ENCODE measurements around the gene FOXA3.

DNA sequence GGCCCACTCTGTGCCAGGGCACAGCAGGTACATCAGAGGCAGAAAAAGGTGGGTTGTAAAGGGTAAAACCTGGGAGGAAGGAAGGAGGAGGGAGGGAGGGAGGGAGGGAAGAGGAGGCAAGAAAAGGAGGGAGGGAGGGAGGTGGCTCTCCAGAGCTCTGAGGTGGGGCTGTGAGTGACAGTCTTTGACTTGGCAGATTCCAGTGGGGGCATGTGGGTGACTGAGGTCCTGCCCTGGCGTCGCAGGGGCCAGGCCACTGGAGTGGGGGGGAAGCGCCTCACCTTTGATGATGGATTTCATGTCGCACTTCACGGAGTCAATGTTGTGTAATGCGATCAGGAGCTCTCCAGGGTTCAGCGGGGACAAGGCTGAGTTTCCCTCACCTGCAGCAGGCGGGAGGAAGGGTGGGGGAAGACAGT is 43.0 kb upstream of the FOXA3 start:
- TF ChIP-seq, protein P1, sequence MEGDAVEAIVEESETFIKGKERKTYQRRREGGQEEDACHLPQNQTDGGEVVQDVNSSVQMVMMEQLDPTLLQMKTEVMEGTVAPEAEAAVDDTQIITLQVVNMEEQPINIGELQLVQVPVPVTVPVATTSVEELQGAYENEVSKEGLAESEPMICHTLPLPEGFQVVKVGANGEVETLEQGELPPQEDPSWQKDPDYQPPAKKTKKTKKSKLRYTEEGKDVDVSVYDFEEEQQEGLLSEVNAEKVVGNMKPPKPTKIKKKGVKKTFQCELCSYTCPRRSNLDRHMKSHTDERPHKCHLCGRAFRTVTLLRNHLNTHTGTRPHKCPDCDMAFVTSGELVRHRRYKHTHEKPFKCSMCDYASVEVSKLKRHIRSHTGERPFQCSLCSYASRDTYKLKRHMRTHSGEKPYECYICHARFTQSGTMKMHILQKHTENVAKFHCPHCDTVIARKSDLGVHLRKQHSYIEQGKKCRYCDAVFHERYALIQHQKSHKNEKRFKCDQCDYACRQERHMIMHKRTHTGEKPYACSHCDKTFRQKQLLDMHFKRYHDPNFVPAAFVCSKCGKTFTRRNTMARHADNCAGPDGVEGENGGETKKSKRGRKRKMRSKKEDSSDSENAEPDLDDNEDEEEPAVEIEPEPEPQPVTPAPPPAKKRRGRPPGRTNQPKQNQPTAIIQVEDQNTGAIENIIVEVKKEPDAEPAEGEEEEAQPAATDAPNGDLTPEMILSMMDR (IDR thresholded peaks at IDR 0.05): no peak
- TF ChIP-seq POLR2A (IDR thresholded peaks at IDR 0.05): no peak
- no peak for TF ChIP-seq EP300 (IDR thresholded peaks at IDR 0.05)
- no peak for TF ChIP-seq POLR2AphosphoS5 (IDR thresholded peaks at IDR 0.05)
